Measurements from ENCODE around the gene AFG3L2. TPM values are rescaled to one million over a fixed set of nuclear protein-coding genes. Genes with fewer than 3 reads are reported as not detected.

AFG3L2 gene
- total RNA-seq, 1 experiment from 2014 or later: 66.7 TPM

GRCh38 chr18:12336887-12337286, 40.1 kb downstream of the AFG3L2 start:
- peak; percentile 31; the same call in 1 of the 2 replicates for TF ChIP-seq SIN3A (IDR thresholded peaks at IDR 0.05; ENCODE audit: low read depth)
- TF ChIP-seq SRF (IDR thresholded peaks at IDR 0.05; ENCODE audit: low read depth): no peak
- Histone ChIP-seq H3K27ac (ENCODE audit: low read depth, low read length) (no peak overlapping the region), H3K4me1 (ENCODE audit: control insufficient read depth in 1 of 2, insufficient read depth in 2 of 2, low read length in 2 of 2) (peaks cover 10 to 19% of the 10 kb centered on the region in 2 experiments; a peak in 3 of 4 replicates), H3K9ac (ENCODE audit: low read length) (no peak overlapping the region), H3K9me3 (ENCODE audit: control insufficient read depth in 1 of 2, insufficient read depth in 1 of 2, low read depth in 1 of 2, low read length in 2 of 2) (no peaks in the 10 kb centered on the region), H2AFZ (ENCODE audit: low read depth, low read length, poor library complexity, severe bottlenecking) (no peak overlapping the region), H3K4me2 (ENCODE audit: low read length) (no peak overlapping the region), H4K20me1 (ENCODE audit: insufficient read depth) (no peaks in the 10 kb centered on the region), H3K27me3 (ENCODE audit: insufficient read depth, low read length) (no peaks in the 10 kb centered on the region), H3K79me2 (ENCODE audit: insufficient read depth, low read length) (no peaks in the 10 kb centered on the region), H3K4me3 (replicated peaks in 1 of 2; ENCODE audit: low read depth in 1 of 2, low read length in 2 of 2) (no peak overlapping the region), H3K9me2 (ENCODE audit: insufficient read depth) (no peaks in the 10 kb centered on the region), H3K36me3 (ENCODE audit: control insufficient read depth in 1 of 2, insufficient read depth in 2 of 2, low read length in 2 of 2) (peaks cover 11 to 27% of the 10 kb centered on the region in 2 experiments)
- ChIA-PET POLR2A (no interaction called here), CTCF (interaction anchor here (1.4 kb wide), 1 partner anchor 9 kb away, joined by 7 read pairs; no protein-coding TSS in a partner anchor), RAD21 (ENCODE audit: low non-redundant PET in 1 of 2, low total read pairs in 2 of 2, uncharacterized antibody in 2 of 2, unreplicated experiment in 2 of 2) (no interaction called here)
- ATAC-seq (peak; percentile 69), DNase-seq (ENCODE audit: low read depth, low spot score) (no peak)
- intact Hi-C loops (cut with micrococcal nuclease): no loop called here
- no TSS peak for BruUV-seq (replicated peaks)

- intact Hi-C loops (cut with micrococcal nuclease): no loop called here
- TF ChIP-seq ZNF274 (IDR thresholded peaks at IDR 0.05; ENCODE audit: low read depth, low read length): no peak
- ChIA-PET POLR2A (no interaction called here), CTCF (interaction anchor here (1.4 kb wide), 1 partner anchor 8 kb away, joined by 7 read pairs; no protein-coding TSS in a partner anchor), RAD21 (ENCODE audit: low non-redundant PET in 1 of 2, low total read pairs in 2 of 2, uncharacterized antibody in 2 of 2, unreplicated experiment in 2 of 2) (no interaction called here)
- no peak overlapping the region for H3K4me2 ChIP-seq (ENCODE audit: low read length)
- no peaks in the 10 kb centered on the region for H4K20me1 ChIP-seq (ENCODE audit: insufficient read depth)
- H2AFZ ChIP-seq (ENCODE audit: low read depth, low read length, poor library complexity, severe bottlenecking): no peak overlapping the region
- DNase-seq (ENCODE audit: low read depth, low spot score) (no peak), ATAC-seq (no peak)
- no peak overlapping the region for H3K9ac ChIP-seq (ENCODE audit: low read length)
- no peaks in the 10 kb centered on the region for H3K9me2 ChIP-seq (ENCODE audit: insufficient read depth)
- peaks cover 10 to 19% of the 10 kb centered on the region in 2 experiments; a peak in 3 of 4 replicates for H3K4me1 ChIP-seq (ENCODE audit: control insufficient read depth in 1 of 2, insufficient read depth in 2 of 2, low read length in 2 of 2)
- no peaks in the 10 kb centered on the region for H3K9me3 ChIP-seq (ENCODE audit: control insufficient read depth in 1 of 2, insufficient read depth in 1 of 2, low read depth in 1 of 2, low read length in 2 of 2)
- H3K27ac ChIP-seq (ENCODE audit: low read depth, low read length): no peak overlapping the region
- H3K27me3 ChIP-seq (ENCODE audit: insufficient read depth, low read length): no peaks in the 10 kb centered on the region
- BruUV-seq (replicated peaks): no TSS peak
- H3K79me2 ChIP-seq (ENCODE audit: insufficient read depth, low read length): no peaks in the 10 kb centered on the region
- no peak overlapping the region for H3K4me3 ChIP-seq (replicated peaks in 1 of 2; ENCODE audit: low read depth in 1 of 2, low read length in 2 of 2)
- peaks cover 11 to 27% of the 10 kb centered on the region in 2 experiments for H3K36me3 ChIP-seq (ENCODE audit: control insufficient read depth in 1 of 2, insufficient read depth in 2 of 2, low read length in 2 of 2)
These were observed 40.8 kb downstream of the AFG3L2 start for GRCh38 chr18:12336171-12336613.

All from HCT116 (cell line).